B cell (primary cell): ENCODE data around the gene NOS1. TPM values are rescaled to one million over a fixed set of nuclear protein-coding genes. Genes with fewer than 3 reads are reported as not detected.

Source experiments
- ATAC-seq: fragments of 200-7000 bp; cut with Tn5 transposase; one replicate; pipeline ENCODE4 v1.10.0; 2021; ENCODE audit warnings: low read depth, mild to moderate bottlenecking, moderate number of reproducible peaks, moderate library complexity
- CTCF ChIA-PET: fragments of 350-600 bp; sonication (Branson Sonifier 250); formaldehyde crosslinking; loops from one replicate; lab custom pipeline; 2021; ENCODE audit warnings: antibody characterized with exemption, inconsistent platforms; lab: Charles Lee
- POLR2A ChIA-PET: fragments of 350-600 bp; sonication (Branson Sonifier 250); formaldehyde crosslinking; loops from one replicate; lab custom pipeline; 2021; ENCODE audit warnings: antibody characterized with exemption; lab: Charles Lee
- DNase-seq: peaks from one replicate; pipeline ENCODE4 v3.0.0; 2013
- H2AFZ ChIP-seq: 2 replicates; pipeline ENCODE4 v1.6.1; 2012; ENCODE audit warnings: mild to moderate bottlenecking, low read depth, low read length; ENCODE audit not compliant: insufficient read depth, poor library complexity, severe bottlenecking
- H3K27ac ChIP-seq, 2 donors: 1 replicate in 1 of 2; 2 replicates in 1 of 2; pipeline ENCODE4 v1.5.1; 2012 to 2013; ENCODE audit warnings: low read length in 2 of 2, mild to moderate bottlenecking in 2 of 2, moderate library complexity in 1 of 2
- H3K27me3 ChIP-seq, 4 experiments: fragments of 200-600 bp in 1 of 4; sonication (generic) in 1 of 4; replicated peaks in 1 of 4; 1 replicate in 2 of 4; 2 replicates in 2 of 4; pipeline versions ENCODE4 v1.6.1 to v1.7.0; 2013 to 2016; ENCODE audit warnings: low read length in 3 of 4, mild to moderate bottlenecking in 2 of 4, mixed read lengths in 1 of 4, moderate library complexity in 1 of 4; ENCODE audit not compliant: insufficient read depth in 4 of 4, control insufficient read depth in 3 of 4; ENCODE audit errors: control extremely low read depth in 1 of 4
- H3K36me3 ChIP-seq, 2 experiments: replicated peaks in 1 of 2; 1 replicate in 1 of 2; 2 replicates in 1 of 2; pipeline versions ENCODE4 v1.6.1 to v1.7.1; 2013; ENCODE audit warnings: low read length in 1 of 2; ENCODE audit not compliant: insufficient read depth in 2 of 2, control insufficient read depth in 1 of 2; ENCODE audit errors: control extremely low read depth in 1 of 2, extremely low read depth in 1 of 2
- H3K4me1 ChIP-seq, 2 donors: fragments of 200-600 bp in 1 of 2; sonication (generic) in 1 of 2; 1 replicate in 1 of 2; 2 replicates in 1 of 2; pipeline versions ENCODE4 v1.5.1 to v1.6.1; 2013 to 2017; ENCODE audit warnings: low read length in 2 of 2; ENCODE audit not compliant: control insufficient read depth in 2 of 2, insufficient read depth in 2 of 2
- H3K4me2 ChIP-seq: replicated peaks from 2 replicates; pipeline ENCODE3; 2012; ENCODE audit warnings: mild to moderate bottlenecking, low read depth, low read length; ENCODE audit not compliant: poor library complexity, severe bottlenecking
- H3K4me3 ChIP-seq, 5 experiments: fragments of 200-600 bp in 1 of 5; sonication (generic) in 1 of 5; 1 replicate in 3 of 5; 2 replicates in 2 of 5; pipeline versions ENCODE4 v1.5.1 to v1.7.0; 2011 to 2016; ENCODE audit warnings: low read length in 4 of 5, mild to moderate bottlenecking in 4 of 5, low read depth in 2 of 5, control low read depth in 1 of 5, moderate library complexity in 1 of 5; ENCODE audit not compliant: insufficient read depth in 1 of 5; ENCODE audit errors: control extremely low read depth in 1 of 5, extremely low read depth in 1 of 5
- H3K79me2 ChIP-seq: fragments of 200-600 bp; sonication (generic); one replicate; pipeline ENCODE4 v1.6.0; 2016; ENCODE audit warnings: low read length; ENCODE audit not compliant: control insufficient read depth, insufficient read depth
- H3K9ac ChIP-seq: fragments of 200-600 bp; sonication (generic); 2 replicates; pipeline ENCODE4 v1.6.1; 2017; ENCODE audit warnings: mild to moderate bottlenecking, low read length, moderate library complexity
- H3K9me3 ChIP-seq, 3 donors: one replicate each; pipeline versions ENCODE4 v1.6.1 to v1.7.1; 2013; ENCODE audit warnings: low read length in 2 of 3; ENCODE audit not compliant: control insufficient read depth in 2 of 3, insufficient read depth in 1 of 3; ENCODE audit errors: control extremely low read depth in 1 of 3
- H4K20me1 ChIP-seq: 2 replicates; pipeline ENCODE4 v1.6.0; 2012; ENCODE audit warnings: mild to moderate bottlenecking, low read length; ENCODE audit not compliant: insufficient read depth, control insufficient read depth, poor library complexity, severe bottlenecking
- H3K27ac Mint-ChIP-seq: one replicate; pipeline ENCODE4 v1.8.0; 2021; ENCODE audit warnings: mixed read lengths
- H3K27me3 Mint-ChIP-seq: one replicate; pipeline ENCODE4 v1.8.0; 2021; ENCODE audit warnings: mixed read lengths
- H3K4me1 Mint-ChIP-seq: one replicate; pipeline ENCODE4 v1.8.0; 2021; ENCODE audit warnings: mixed read lengths
- H3K4me3 Mint-ChIP-seq: one replicate; pipeline ENCODE4 v1.8.0; 2021; ENCODE audit warnings: mixed read lengths
- H3K9me3 Mint-ChIP-seq: one replicate; pipeline ENCODE4 v1.8.0; 2022; ENCODE audit warnings: mixed read lengths; ENCODE audit not compliant: insufficient read depth
- EZH2 ChIP-seq: IDR thresholded peaks from 2 replicates; pipeline ENCODE4 v1.6.1; 2012; ENCODE audit warnings: borderline replicate concordance, low read depth, mild to moderate bottlenecking, moderate library complexity, low read length; ENCODE audit not compliant: insufficient read depth, poor library complexity, severe bottlenecking
- WGBS: methylation state at CpG from one replicate; pipeline ENCODE4 v1.1.5; 2013; ENCODE audit warnings: missing lambda C conversion rate; ENCODE audit not compliant: insufficient coverage; 5-methylcytosine and 5-hydroxymethylcytosine counted together
- intact Hi-C: fragments of 100-400 bp; cut with micrococcal nuclease; formaldehyde crosslinking; loops from one replicate; pipeline ENCODE4 v1.10.0; 2022
- polyA plus RNA-seq: library from polyadenylated mRNA; depleted of rRNA; stranded (reverse); fragments of >200 nt; gene quantifications from 2 replicates; pipeline ENCODE4 v1.2.3, GENCODE V29; 2012
- total RNA-seq, 2 donors: library from RNA; stranded (reverse); fragments of 120-200 nt in 1 of 2; gene quantifications; 1 replicate in 1 of 2; 2 replicates in 1 of 2; pipeline versions ENCODE4 v1.2.3 to v1.2.4, GENCODE V29; 2013 to 2022
- TF ChIP-seq, protein P1 (sequence below): fragments of 200-600 bp; IDR thresholded peaks from one replicate; pipeline ENCODE4 v1.8.0; 2022; ENCODE audit warnings: antibody characterized with exemption, mild to moderate bottlenecking

Gene NOS1
- total and polyA plus RNA-seq, 2 donors (not counting 1 experiment from before 2014, with no cell fraction given), result not detected

DNA sequence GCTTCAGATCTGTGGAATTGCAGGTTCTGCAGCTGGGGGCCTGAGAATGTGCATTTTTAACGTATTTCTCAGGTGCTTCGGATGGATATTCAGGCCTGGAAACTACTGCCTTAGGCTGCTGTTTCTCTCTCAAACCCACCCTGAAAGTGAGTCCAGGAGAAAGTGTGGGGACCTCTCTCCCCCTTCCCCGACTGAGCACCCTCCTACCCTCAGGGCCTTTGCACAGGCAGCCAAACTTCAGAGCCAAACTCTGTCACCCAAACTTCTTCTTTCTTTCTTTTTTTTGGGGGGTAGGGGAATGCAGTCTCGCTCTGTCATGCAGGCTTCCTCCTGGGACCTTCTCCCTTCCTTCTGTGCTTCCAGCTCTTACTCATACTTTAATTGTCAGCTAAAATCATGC is 88.7 kb downstream of the NOS1 start:
- Mint-ChIP-seq H3K4me1 (no peaks in the 10 kb centered on the region), H3K4me3 (no peak overlapping the region), H3K27ac (no peak overlapping the region), H3K9me3 (peaks cover 3% of the 10 kb centered on the region), H3K27me3 (peaks cover 22% of the 10 kb centered on the region)
- Histone ChIP-seq H3K27me3 (no peaks in the 10 kb centered on the region), H3K36me3 (no peaks in the 10 kb centered on the region), H3K4me1 (no peaks in the 10 kb centered on the region), H3K27ac (no peak overlapping the region), H3K79me2 (no peaks in the 10 kb centered on the region), H3K9me3 (peaks cover 0 to 7% (median 0%) of the 10 kb centered on the region in 3 donors), H3K4me3 (no peak overlapping the region), H3K9ac (no peak overlapping the region), H2AFZ (no peak overlapping the region), H4K20me1 (no peaks in the 10 kb centered on the region), H3K4me2 (no peak overlapping the region)
- 86% methylated on average over 2 of the region's 4 CpGs for WGBS
- TF ChIP-seq EZH2, result no peak
- TF ChIP-seq, protein P1, sequence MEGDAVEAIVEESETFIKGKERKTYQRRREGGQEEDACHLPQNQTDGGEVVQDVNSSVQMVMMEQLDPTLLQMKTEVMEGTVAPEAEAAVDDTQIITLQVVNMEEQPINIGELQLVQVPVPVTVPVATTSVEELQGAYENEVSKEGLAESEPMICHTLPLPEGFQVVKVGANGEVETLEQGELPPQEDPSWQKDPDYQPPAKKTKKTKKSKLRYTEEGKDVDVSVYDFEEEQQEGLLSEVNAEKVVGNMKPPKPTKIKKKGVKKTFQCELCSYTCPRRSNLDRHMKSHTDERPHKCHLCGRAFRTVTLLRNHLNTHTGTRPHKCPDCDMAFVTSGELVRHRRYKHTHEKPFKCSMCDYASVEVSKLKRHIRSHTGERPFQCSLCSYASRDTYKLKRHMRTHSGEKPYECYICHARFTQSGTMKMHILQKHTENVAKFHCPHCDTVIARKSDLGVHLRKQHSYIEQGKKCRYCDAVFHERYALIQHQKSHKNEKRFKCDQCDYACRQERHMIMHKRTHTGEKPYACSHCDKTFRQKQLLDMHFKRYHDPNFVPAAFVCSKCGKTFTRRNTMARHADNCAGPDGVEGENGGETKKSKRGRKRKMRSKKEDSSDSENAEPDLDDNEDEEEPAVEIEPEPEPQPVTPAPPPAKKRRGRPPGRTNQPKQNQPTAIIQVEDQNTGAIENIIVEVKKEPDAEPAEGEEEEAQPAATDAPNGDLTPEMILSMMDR, result no peak
- CTCF ChIA-PET, result interaction anchor here (0.6 kb wide), 1 partner anchor 1515 kb away, joined by 3 read pairs; no protein-coding TSS in a partner anchor
- intact Hi-C loops, result no loop called here
- DNase-seq (no peak), ATAC-seq (no peak)
- POLR2A ChIA-PET, result no interaction called here

DNA sequence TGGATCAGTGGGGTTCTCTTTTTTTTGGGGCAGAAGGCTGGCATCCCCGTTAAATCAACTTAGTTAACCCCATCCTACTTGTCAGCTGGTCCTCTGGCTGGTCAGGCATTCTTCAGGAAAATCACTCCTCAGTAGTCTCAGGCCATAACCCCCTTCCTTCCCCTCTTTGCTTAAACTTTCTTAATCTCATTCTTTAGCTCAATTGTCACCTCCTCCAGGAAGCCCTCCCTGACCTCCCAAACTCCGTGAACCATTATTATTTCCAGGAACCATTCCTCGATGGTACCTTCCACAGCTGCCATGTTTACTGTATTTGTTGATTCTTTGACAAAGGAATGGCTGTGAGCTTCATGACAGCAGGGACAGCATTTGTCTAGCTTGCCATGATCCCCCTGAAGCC is 98.7 kb downstream of the NOS1 start:
- Histone ChIP-seq H4K20me1 (no peaks in the 10 kb centered on the region), H3K4me3 (no peak overlapping the region), H3K27me3 (no peaks in the 10 kb centered on the region), H3K4me1 (no peaks in the 10 kb centered on the region), H3K36me3 (no peaks in the 10 kb centered on the region), H3K4me2 (no peak overlapping the region), H3K79me2 (no peaks in the 10 kb centered on the region), H3K9me3 (peaks cover 0 to 5% (median 0%) of the 10 kb centered on the region in 3 donors), H3K27ac (no peak overlapping the region), H2AFZ (no peak overlapping the region), H3K9ac (no peak overlapping the region)
- ChIA-PET CTCF (no interaction called here), POLR2A (no interaction called here)
- peaks cover 9% of the 10 kb centered on the region for H3K27me3 Mint-ChIP-seq
- H3K27ac Mint-ChIP-seq, result no peak overlapping the region
- H3K9me3 Mint-ChIP-seq, result no peaks in the 10 kb centered on the region
- WGBS, result no CpG with 5 or more reads among the region's 3 CpGs
- TF ChIP-seq EZH2, result no peak
- TF ChIP-seq, protein P1, result no peak
- DNase-seq (no peak), ATAC-seq (no peak)
- H3K4me1 Mint-ChIP-seq, result no peaks in the 10 kb centered on the region
- no peak overlapping the region for H3K4me3 Mint-ChIP-seq
- intact Hi-C loops, result no loop called here
